SU-DHL-6 (cell line): ENCODE data around the gene LHB.
"Not testable (repeated sequence)": the region's sequence is repeated elsewhere in the genome, so short reads cannot be mapped to it uniquely, and the experiment has no call there.

Experiments
- CTCF ChIP-seq: fragments of 200-600 bp; sonication (generic); IDR thresholded peaks from one replicate; pipeline ENCODE4 v1.5.1; 2017; ENCODE audit warnings: antibody characterized with exemption, mild to moderate bottlenecking, low read length, moderate library complexity; ENCODE audit not compliant: insufficient read depth, poor library complexity, severe bottlenecking
- EZH2phosphoT487 ChIP-seq: fragments of 200-600 bp; sonication (generic), shearing (Covaris generic); conservative IDR thresholded peaks from 2 replicates; pipeline ENCODE4 v1.6.1; 2018; ENCODE audit warnings: mild to moderate bottlenecking, antibody characterized with exemption, low read length, moderate library complexity, mixed read lengths

- not testable (repeated sequence) for TF ChIP-seq CTCF, EZH2phosphoT487
These were observed 11.8 kb upstream of the LHB start for GRCh38 chr19:49028686-49029085.
